Tibial nerve (tissue), 4 donors: ENCODE results near the gene ADIPOR2. TPM values are rescaled to one million over a fixed set of nuclear protein-coding genes. Genes with fewer than 3 reads are reported as not detected.

ENCODE experiments used
- DNase-seq, 2 donors: peaks; one replicate each; pipeline ENCODE4 v3.0.0-alpha.2; 2019; ENCODE audit warnings: low spot score in 2 of 2
- H3K27ac ChIP-seq, 4 donors: fragments of 200-600 bp; sonication (generic) in 3 of 4; one replicate each; pipeline ENCODE4 v1.5.1; 2017 to 2019; ENCODE audit warnings: mild to moderate bottlenecking in 1 of 4
- H3K27me3 ChIP-seq, 2 donors: fragments of 200-600 bp; sonication (generic) in 1 of 2; one replicate each; pipeline versions ENCODE4 v1.5.1 to v1.6.0; 2017 to 2019
- H3K36me3 ChIP-seq, 3 donors: fragments of 200-600 bp; sonication (generic); one replicate each; pipeline ENCODE4 v1.5.1; 2018 to 2019
- H3K4me1 ChIP-seq, 4 donors: fragments of 200-600 bp; sonication (generic) in 3 of 4; one replicate each; pipeline ENCODE4 v1.5.1; 2017 to 2019
- H3K4me3 ChIP-seq, 4 donors: fragments of 200-600 bp; sonication (generic) in 3 of 4; one replicate each; pipeline ENCODE4 v1.5.1; 2017 to 2019; ENCODE audit warnings: mild to moderate bottlenecking in 1 of 4, moderate library complexity in 1 of 4
- H3K9me3 ChIP-seq, 4 donors: fragments of 200-600 bp; sonication (generic) in 3 of 4; one replicate each; pipeline ENCODE4 v1.5.1; 2017 to 2019
- CTCF ChIP-seq, 5 experiments: fragments of 200-600 bp in 3 of 5; fragments of 450-650 bp in 2 of 5; sonication (generic) in 3 of 5; IDR thresholded peaks; one replicate each; pipeline ENCODE4 v1.5.1; 2016 to 2019; ENCODE audit warnings: antibody characterized with exemption in 5 of 5, mild to moderate bottlenecking in 3 of 5, moderate library complexity in 2 of 5
- EP300 ChIP-seq, 2 donors: sonication (generic); formaldehyde crosslinking; IDR thresholded peaks; one replicate each; pipeline ENCODE4 v1.6.1; 2017; ENCODE audit warnings: antibody characterized with exemption in 2 of 2, mild to moderate bottlenecking in 1 of 2
- POLR2A ChIP-seq, 2 donors: fragments of 450-650 bp; IDR thresholded peaks; one replicate each; pipeline ENCODE4 v1.6.1; 2017; ENCODE audit warnings: antibody characterized with exemption in 2 of 2, mild to moderate bottlenecking in 2 of 2, moderate library complexity in 2 of 2
- WGBS, 2 donors: methylation state at CpG; one replicate each; pipeline ENCODE4 v1.1.5; 2018; 5-methylcytosine and 5-hydroxymethylcytosine counted together
- total RNA-seq, 4 donors: library from RNA; depleted of rRNA; stranded (reverse); fragments of >200 nt; gene quantifications; one replicate each; pipeline ENCODE4 v1.1.0, GENCODE V29; 2016

The ADIPOR2 gene
- total RNA-seq, 4 donors from 2014 or later, result 66.6 to 123 (median 72.1) TPM

GRCh38 chr12:1650260-1650977, 40.5 kb upstream of the ADIPOR2 start:
- TF ChIP-seq POLR2A (IDR thresholded peaks at IDR 0.05) (no peak), EP300 (IDR thresholded peaks at IDR 0.05) (no peak), CTCF (IDR thresholded peaks at IDR 0.05) (no peak)
- Histone ChIP-seq H3K36me3 (peaks cover 0 to 13% (median 0%) of the 10 kb centered on the region in 3 donors), H3K4me3 (no peak overlapping the region), H3K9me3 (no peaks in the 10 kb centered on the region), H3K27ac (peak overlapping the region; percentile 25 to 70 (median 38)), H3K27me3 (no peaks in the 10 kb centered on the region), H3K4me1 (peaks cover 0 to 35% (median 0%) of the 10 kb centered on the region in 4 donors)
- DNase-seq, result no peak
- 20 to 32% methylated on average over 5 of the region's 5 CpGs for WGBS, 2 donors

GRCh38 chr12:1650978-1651361, 39.9 kb upstream of the ADIPOR2 start:
- no peak for TF ChIP-seq CTCF (IDR thresholded peaks at IDR 0.05)
- TF ChIP-seq POLR2A (IDR thresholded peaks at IDR 0.05), result no peak
- TF ChIP-seq EP300 (IDR thresholded peaks at IDR 0.05), result no peak
- WGBS, 2 donors, result 42 to 50% methylated on average over 6 of the region's 6 CpGs
- no peak overlapping the region for H3K4me3 ChIP-seq
- peaks cover 0 to 12% (median 0%) of the 10 kb centered on the region in 3 donors for H3K36me3 ChIP-seq
- no peaks in the 10 kb centered on the region for H3K9me3 ChIP-seq
- DNase-seq, result no peak
- H3K27me3 ChIP-seq, result no peaks in the 10 kb centered on the region
- peaks cover 0 to 32% (median 0%) of the 10 kb centered on the region in 4 donors for H3K4me1 ChIP-seq
- H3K27ac ChIP-seq, result peak overlapping the region; percentile 25 to 70 (median 38)

GRCh38 chr12:1651946-1652345, 38.9 kb upstream of the ADIPOR2 start:
- Histone ChIP-seq H3K4me3 (no peak overlapping the region), H3K4me1 (peaks cover 0 to 35% (median 2%) of the 10 kb centered on the region in 4 donors)
- DNase-seq, result no peak

GRCh38 chr12:1655225-1655788, 35.6 kb upstream of the ADIPOR2 start:
- H3K4me1 ChIP-seq, result peaks cover 0 to 58% (median 30%) of the 10 kb centered on the region in 4 donors
- 89 to 91% methylated on average over 6 of the region's 6 CpGs for WGBS, 2 donors
- no peaks in the 10 kb centered on the region for H3K27me3 ChIP-seq
- no peak for TF ChIP-seq EP300 (IDR thresholded peaks at IDR 0.05)
- TF ChIP-seq CTCF (IDR thresholded peaks at IDR 0.05), result no peak
- TF ChIP-seq POLR2A (IDR thresholded peaks at IDR 0.05), result no peak
- DNase-seq, result no peak
- no peaks in the 10 kb centered on the region for H3K9me3 ChIP-seq
- H3K4me3 ChIP-seq, result no peak overlapping the region
- H3K36me3 ChIP-seq, result no peaks in the 10 kb centered on the region
- peak overlapping the region in 3 of 4 donors; percentile 11 to 98 (median 94) for H3K27ac ChIP-seq

More at GRCh38 chr12:1651946-1652345, 38.9 kb upstream of the ADIPOR2 start:
- no peak for TF ChIP-seq POLR2A (IDR thresholded peaks at IDR 0.05)
- TF ChIP-seq EP300 (IDR thresholded peaks at IDR 0.05), result no peak
- TF ChIP-seq CTCF (IDR thresholded peaks at IDR 0.05), result no peak
- peaks cover 0 to 2% (median 0%) of the 10 kb centered on the region in 3 donors for H3K36me3 ChIP-seq
- no peaks in the 10 kb centered on the region for H3K27me3 ChIP-seq
- peak overlapping the region in 1 of 4 donors; percentile 47 for H3K27ac ChIP-seq
- no peaks in the 10 kb centered on the region for H3K9me3 ChIP-seq

- Histone ChIP-seq H3K27ac (peak overlapping the region; percentile 94 to 99 (median 98)), H3K27me3 (no peaks in the 10 kb centered on the region), H3K4me1 (peaks cover 0 to 53% (median 31%) of the 10 kb centered on the region in 4 donors), H3K36me3 (no peaks in the 10 kb centered on the region), H3K4me3 (no peak overlapping the region), H3K9me3 (no peaks in the 10 kb centered on the region)
- no peak for DNase-seq
- TF ChIP-seq POLR2A (IDR thresholded peaks at IDR 0.05), result no peak
- no peak for TF ChIP-seq EP300 (IDR thresholded peaks at IDR 0.05)
- TF ChIP-seq CTCF (IDR thresholded peaks at IDR 0.05), result no peak
- WGBS, 2 donors, result 85 to 90% methylated on average over 12 of the region's 12 CpGs
These were observed 34.0 kb upstream of the ADIPOR2 start for GRCh38 chr12:1656902-1657301.
